Stimulated activated CD8-positive, alpha-beta memory T cell treated with anti-CD3 and anti-CD28 coated beads, Interleukin-15, amount 100 ng/mL, for 4 hours (primary cell): ENCODE results near the gene AP2A2.
"Not testable (repeated sequence)": the region's sequence is repeated elsewhere in the genome, so short reads cannot be mapped to it uniquely, and the experiment has no call there.

Experiments
- DNase-seq, 2 donors: peaks; one replicate each; pipeline ENCODE4 v3.0.0-alpha.2; 2020; ENCODE audit warnings: low read depth in 2 of 2

Gene AP2A2

DNA sequence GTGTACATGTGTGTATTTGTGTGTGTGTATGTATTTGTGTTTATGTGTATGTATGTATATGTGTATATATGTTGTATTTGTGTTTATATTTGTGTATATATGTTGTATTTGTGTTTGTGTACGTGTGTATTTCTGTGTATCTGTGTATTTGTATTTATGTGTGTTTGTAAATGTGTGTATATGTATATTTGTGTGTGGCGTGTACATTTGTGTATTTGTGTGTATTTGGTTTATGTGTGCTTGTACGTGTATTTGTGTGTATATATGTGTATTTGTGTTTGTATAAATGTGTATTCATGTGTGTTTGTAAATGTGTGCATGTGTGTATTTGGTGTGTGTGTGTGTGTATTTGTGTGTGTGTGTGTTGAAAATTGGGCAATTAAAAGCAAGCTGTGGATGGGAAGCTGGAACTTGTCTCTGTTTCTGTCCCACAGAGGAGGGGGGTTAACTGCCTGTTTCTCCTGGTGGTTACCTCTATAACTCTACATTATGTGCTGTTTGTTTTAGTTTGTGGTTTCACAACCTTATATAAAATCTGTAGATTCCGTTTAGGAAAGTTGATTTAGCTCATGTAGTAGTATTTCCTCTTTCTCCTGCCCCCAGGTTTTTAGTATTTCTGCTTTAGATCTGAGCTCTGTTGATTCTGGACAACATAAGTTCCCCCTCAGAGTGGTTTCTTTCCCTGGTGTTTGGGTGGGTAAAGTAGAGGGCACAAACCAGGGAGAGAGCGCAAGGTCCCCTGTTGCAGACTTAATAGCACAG is 28.9 kb downstream of the AP2A2 start:
- DNase-seq, result no peak

DNA sequence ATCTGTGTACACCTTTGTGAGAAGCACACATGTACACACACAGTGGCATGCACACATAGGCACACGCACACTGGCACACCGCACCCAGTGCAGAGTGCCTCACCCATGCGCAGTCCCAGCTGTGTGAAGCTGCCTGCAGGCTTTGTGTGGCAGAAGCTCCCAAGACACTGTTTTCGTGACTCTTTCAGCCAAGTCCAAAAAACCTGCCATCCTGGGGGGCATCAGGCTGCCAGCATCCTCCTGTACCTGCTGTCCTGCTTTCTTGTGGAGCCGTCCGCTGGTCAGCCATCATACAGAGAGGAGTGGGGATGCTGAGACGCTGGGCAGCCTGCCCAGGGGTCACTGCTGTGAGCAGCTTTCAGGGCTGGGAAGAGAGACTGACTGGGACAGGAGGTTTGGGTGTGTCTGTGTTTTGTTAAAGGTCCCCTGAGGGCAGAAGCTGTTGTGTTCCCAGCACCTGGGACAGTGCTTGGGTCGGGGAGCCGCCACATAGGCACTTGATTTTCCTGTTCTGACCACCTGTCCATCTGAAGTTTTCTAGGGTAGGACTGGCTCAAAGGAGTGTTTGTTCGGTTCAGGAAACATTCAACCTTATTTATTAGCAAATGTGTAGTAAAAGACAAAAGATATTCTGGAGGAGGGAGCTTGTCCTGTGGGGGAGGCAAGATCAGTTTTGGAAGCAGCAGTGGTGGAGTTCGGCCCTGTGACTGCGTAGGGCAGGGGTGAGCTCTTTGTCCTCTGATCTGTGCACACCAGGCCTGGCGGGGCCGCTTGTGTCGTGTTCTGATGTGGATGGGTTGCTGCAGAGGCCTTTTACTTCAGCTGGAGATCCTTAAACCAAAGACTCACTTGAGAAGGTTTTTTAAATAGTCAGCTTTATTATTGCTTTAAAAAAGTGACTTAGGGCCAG is 29.7 kb downstream of the AP2A2 start:
- DNase-seq, result no peak

DNA sequence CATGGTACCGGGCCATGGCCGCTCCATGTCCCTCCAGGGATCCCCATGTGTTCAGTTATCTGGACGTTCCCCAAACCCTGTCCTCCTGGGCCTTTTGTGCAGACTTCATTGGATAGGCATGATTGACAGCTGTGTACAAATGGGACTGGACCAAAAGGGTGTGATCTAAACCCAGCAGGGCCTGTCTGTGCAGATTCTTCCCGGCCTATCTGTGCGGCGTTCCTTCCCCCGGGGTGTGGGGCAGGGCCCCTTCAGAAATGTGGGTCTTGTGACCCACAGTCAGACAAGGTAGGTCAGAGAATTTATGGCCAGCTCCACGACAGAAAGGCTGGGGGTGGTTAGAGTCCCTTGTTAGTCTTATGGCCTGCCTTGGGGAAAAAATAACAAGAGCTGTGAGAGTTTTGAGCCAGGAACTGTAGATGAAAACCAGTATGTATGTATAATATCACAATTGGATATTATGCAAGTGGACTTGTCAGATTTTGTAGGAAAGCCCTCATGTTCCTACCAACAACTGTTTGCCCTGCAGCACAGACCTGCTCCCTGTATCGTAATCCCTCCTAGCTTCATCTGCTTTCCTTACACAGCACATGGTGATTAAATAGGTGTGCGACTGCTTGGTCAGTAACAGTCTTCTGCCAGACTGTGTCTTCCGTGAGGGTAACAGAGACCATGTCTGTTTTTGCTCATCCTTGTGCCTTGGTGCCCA is 31.7 kb downstream of the AP2A2 start:
- DNase-seq, result no peak

DNA sequence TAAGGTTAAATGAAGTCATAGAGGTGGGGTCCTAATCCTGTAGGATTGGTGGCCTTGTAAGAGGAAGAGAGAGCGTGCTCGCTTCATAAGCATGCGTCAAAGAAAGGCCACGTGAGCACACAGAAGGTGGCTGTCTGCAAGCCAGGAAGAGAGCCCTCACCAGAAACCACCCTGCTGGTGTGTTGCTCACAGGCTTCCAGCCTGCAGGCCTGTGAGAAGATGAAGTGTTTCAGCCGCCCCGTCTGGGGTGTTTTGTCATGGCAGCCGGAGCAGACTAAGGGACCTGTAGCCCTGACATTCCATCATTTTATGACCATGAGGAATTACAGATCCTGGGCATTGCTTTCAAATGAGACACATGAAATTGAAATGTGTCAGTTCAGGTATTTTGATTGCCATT is 32.4 kb downstream of the AP2A2 start:
- DNase-seq, result no peak

DNA sequence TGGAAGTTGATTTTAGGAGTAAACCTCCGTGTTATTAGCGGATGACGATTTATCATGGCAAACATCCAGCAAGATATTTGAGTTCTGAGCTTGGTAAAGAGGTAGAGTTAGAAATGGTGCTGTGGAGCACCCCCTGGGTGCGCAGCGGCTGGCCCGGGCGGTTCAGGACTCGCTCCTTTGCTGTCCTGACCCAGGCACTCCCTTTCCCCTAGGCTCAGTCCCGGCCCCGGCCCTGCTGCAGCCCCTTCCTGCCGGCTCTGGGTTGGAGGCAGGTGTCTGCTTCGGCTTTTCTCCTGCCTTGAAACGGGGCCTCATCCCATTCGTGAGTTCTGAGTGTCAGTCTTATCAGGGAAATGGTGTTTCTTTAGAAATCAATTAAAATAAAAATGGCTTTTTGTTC is 33.4 kb downstream of the AP2A2 start:
- DNase-seq, result no peak

DNA sequence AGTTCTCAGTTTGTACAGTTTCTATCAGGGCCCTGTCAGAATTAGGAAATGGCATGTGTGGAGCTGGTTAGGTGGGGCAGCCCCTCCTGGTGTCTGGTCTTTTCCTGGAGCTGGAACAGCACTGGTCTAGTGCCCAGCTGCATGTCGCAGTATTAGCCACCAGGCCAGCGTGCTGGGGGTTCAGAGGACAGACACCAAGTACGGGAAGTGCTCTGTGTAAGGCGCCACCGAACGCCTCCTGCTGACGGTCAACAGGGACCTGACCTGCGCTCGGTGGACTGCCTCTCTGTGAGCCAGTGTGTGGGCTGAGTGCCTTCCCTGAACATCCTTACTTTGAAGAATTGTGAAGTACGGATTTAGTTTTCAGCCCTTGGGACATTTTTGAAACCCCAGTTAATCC is 33.9 kb downstream of the AP2A2 start:
- DNase-seq, result no peak

DNA sequence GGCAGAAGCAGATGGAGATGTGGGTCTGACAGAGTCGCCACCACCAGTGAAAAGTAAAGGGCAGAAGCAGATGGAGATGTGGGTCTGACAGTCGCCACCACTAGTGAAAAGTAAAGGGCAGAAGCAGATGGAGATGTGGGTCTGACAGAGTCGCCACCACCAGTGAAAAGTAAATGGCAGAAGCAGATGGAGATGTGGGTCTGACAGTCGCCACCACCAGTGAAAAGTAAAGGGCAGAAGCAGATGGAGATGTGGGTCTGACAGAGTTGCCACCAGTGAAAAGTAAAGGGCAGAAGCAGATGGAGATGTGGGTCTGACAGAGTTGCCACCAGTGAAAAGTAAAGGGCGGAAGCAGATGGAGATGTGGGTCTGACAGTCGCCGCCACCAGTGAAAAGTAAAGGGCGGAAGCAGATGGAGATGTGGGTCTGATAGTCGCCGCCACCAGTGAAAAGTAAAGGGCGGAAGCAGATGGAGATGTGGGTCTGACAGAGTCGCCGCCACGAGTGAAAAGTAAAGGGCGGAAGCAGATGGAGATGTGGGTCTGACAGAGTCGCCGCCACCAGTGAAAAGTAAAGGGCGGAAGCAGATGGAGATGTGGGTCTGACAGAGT is 35.7 kb downstream of the AP2A2 start:
- not testable (repeated sequence) for DNase-seq

DNA sequence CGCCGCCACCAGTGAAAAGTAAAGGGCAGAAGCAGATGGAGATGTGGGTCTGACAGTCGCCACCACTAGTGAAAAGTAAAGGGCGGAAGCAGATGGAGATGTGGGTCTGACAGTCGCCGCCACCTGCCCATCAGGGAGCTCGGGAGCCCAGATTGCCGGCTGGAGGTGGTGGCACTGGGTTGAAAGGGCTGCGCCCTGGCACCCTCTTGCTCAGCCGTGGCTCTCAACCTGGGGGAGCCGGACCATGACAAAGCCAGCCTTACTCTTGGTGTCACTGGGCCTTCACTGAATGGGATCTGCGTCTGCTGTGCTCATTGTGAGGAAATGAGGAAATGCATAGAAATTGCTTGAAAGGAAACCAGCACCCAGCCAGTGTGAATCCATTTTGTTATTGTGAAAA is 36.3 kb downstream of the AP2A2 start:
- DNase-seq, result no peak

DNA sequence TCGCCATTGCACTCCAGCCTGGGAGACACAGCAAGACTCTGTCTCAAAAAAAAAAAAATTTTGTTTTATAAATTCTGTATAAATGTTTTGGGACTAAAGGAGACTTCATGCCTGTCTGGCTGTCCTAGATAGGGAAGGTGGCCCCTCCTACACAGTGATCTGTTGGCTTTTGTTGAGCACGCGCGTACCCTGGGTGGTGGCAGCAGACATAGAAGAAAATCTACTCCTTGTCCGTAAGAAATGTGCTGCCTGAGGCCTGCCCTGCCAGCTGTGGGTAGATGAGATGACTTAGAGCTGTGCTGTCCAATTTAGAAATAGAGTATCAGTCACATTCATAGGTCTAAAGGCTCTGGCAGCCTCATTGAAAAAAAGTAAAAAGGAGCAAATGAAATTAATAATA is 37.0 kb downstream of the AP2A2 start:
- no peak for DNase-seq

DNA sequence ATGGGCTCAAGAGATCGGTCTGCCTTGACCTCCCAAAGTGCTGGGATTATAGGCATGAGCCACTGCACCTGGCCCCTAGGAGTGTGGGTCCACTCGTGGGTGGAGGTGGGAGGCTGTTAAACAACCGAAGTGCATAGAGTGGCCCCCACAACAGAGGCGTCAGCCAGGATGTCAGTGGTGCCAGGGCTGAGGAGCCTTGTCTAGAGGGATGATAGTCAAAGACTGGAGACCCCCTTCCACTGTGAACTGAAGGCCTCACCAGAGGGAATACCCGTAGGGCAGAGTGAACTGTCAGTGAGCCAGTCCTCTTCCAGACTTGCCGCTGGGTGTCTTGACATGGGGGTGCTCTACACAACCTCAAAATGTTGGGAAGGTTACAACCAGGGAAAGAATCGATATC is 38.2 kb downstream of the AP2A2 start:
- DNase-seq, result no peak

DNA sequence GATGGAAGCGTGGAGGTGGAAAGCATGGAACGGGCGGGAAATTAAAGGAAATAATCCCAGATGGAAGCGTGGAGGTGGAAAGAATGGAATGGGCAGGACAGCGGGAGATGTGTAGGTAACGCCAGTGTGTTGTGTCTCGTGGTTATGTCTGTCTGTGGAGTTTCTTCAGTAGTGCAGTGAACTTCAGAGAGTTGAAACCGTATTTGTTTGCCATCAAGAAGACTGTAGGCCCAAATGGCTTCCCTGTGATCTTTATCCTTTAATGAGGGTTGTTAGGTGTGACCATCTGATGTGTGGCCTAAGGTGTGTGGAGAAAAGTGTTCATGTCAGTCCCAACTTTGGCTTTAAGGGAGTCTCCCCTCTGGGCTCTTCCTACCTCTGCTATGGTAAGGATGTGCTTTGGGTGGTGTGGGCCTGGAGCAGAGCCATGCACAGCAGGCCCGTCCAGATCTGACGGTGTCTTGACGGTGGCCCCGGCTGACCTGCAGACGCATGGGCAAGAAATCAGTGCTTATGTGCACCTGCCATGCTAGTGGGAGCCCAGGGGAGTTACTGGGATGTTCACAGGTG is 39.6 kb downstream of the AP2A2 start:
- no peak for DNase-seq

DNA sequence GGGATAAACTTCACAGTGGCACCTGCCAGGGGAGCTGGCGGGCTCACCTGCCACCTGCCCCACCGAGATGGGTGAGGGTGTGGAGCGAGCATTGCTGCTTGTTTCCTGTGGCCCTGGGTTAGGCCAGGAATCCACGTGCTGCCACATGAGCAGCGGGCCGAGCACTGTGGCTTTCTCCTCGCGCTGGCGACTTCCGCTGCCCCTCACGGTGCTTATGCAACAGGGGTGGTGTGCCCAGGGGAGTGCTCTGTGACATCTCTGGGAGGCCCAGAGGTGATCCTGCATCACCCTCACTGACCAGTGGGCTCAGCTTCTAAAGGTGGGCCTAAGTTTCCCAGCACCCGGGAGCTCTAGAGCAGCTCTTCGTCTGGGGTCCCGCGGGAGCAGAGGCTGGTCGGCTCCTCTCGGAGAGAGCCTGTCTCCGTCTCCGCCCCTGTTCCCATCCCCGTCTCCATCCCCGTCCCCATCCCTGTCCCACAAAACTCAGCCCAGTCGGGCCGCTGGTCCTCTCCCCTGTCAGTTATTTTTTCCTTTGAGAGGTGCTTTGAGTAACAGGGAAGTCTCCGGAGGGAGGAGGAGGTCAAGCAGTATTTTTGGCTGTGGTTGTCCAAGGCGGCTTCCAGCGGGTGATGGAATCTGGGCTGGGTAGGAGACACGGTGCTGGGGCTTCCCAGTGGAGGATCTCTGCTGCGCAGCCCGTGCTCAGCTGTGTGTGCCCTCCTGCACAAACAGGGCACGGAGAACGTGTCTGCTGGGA is 42.5 kb downstream of the AP2A2 start:
- no peak for DNase-seq

DNA sequence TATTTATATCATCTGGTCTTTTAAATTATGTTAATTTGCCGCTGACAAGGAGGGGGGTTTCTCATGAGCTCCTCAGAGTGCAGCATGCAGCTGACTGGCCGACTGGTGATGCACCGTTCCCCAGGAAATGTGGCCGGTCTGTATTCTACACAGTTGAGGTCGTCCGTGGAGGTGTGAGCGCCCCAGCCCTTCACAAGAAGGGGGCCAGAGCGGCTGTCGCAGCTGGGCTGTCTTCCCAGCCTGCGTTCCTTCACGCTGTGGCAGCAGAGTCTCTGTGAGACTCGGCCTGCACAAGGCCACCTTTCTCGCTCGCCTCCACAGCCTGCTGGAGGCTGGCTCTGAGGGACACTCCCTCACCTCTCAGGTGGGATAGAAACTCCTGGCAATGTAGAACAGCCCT is 43.2 kb downstream of the AP2A2 start:
- no peak for DNase-seq

DNA sequence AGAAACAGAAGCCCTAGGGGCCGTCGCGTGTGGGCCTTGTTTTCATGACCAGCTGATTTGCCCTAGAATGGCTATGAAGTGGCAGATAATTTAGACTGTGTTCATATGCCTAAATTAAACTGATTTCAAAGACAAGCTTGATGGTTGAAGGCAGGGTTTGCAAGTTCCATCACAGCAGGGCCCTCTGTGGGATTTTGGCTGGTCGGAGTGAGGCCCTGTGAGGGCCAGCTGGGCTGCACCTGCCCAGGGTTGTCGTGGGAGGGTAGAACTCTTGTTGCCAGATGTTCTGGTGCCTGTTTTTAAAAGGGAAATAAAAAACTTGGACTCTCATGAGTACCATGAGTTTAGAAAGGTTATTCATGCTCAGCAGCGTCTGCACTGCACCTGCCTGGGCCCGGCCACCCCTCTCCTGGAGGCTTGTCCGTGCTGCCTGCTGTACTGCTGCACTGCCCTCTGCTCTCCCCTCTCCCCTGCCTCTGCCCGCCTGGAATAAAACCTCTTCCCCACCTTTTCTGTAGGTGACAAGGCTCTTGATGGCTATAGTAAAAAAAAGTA is 44.1 kb downstream of the AP2A2 start:
- DNase-seq, result no peak

DNA sequence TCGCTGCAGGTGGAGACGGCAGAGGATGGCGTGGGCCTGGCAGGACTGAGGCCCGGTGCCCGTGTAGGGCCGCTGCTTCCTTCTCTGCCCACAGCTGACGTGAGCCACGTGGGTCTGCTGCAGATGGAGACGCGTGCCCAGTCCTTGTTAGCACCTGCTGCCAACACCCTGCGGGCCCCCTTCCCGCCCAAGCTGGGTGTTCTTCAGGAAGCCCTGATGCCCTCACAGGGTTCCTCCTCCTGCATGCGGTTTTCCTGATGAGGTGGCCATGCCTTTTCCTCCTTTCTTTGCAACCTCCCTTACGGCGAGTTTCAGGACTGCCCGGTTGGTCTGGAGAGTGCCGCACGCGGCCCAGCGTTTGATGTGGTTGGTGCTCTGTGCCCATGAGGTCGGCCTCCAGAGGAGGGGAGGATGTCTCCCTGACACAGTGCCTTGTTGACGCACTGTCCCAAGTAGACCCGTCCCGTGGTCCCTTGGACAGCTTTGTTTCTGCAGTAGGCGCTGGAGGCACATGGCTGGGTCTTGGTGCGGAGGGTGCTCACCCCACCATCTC is 44.7 kb downstream of the AP2A2 start:
- no peak for DNase-seq

DNA sequence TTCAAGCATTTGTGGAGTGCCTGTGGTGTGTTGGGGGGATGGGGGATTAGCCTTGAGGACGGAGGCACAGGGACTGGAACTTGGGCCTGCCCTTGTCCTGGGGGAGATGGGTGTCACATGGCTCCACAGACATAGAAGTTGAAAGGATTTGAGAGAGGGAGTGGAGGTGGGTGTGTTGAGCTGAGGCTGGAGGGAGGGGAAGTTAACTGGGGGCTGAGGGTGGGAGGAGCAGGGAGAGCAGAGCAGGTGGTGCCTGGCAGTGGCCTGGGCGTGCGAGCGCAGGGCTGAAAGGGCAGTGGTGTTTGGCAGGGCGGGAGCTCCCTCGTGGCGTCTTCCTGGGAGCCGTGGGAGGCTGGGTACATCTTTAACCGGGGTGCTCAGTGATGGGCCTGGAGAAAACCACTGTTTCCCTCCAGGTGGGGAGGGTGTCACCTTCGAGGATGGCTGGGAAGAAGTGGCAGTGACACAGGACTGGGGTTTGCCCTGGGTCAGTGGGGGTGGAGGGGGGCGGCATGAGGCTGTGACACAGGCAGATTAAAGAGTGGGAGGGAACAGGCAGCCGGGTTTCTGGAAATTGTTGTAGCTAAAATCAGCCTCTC is 45.5 kb downstream of the AP2A2 start:
- DNase-seq, result no peak

DNA sequence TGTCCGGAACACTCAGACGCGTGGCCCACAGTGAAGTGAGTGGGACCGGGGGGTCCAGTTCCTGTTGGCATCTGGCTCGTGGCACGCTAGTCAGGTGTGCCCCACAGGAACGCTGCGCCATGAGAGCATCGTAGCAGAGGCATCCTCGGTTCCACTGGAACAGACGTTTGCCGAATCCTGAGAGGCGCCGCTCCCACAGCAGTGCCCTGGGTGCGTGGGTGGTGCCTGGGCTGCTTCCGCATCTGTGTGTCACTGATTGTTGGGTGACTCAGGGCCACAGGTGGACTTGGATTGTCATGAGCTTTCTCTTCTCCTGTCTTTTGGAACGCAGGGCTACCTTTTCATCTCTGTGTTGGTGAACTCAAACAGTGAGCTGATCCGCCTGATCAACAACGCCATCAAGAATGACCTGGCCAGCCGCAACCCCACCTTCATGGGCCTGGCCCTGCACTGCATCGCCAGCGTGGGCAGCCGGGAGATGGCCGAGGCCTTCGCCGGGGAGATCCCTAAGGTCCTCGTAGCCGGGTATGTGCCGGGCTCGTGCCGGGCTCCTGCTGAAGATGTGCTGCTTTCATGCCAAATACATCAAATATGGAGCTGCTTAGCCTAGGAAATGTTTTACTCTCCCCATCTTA is 46.2 kb downstream of the AP2A2 start:
- DNase-seq, result no peak

DNA sequence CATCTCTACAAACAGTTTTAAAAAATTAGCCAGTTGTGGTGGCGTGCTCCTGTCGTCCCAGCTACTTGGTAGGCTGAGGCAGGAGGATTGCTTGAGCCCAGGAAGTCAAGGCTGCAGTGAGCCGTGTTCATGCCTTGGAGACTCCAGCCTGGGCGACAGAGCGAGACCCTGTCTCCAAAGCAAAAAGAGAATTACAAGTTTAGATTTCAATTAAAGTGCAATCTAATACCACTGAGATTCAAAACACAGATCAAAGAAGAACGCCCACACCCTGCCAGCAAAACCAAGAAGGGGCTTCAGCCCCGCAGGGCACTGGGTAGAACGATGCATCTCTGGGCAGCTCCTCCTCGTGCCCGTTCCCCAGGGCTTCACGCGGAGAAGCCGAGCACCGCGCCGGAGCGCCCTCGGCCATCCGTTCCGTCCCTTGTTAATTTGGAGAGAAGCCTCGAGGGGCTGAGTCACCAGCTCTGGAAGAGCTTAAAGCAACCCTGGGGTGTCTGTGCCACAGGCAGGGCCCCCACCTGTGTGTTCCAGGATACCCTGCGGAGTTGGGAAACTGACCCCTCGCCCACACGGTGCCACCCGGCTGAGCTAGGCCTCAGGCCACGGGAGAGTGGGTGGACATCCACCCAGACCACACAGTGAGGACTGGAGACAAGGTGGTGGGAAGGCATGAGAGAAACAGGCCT is 47.0 kb downstream of the AP2A2 start:
- DNase-seq, result no peak

DNA sequence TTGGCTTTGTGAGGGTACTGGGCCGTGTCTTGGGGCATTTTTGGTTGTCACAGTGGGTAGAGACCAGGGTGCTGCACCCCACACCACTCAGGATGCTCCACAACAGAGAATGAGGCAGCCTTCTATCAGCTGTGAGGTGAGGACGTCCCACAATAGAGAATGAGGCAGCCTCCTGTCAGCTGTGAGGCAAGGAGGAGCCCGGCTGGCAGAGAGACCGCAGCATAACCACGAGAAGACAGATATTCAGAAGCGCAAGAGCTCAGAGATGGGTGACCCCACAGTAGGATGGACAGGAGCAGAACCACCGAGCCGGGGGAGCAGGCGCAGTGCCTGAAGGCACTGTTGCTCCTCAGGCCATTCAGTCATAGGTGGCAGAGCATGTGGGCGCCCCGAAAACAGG is 47.6 kb downstream of the AP2A2 start:
- DNase-seq, result no peak
